ENCODE results near the gene SCGB1A1. TPM values are rescaled to one million over a fixed set of nuclear protein-coding genes. Genes with fewer than 3 reads are reported as not detected.

The SCGB1A1 gene
- total RNA-seq, 2 experiments from 2014 or later: not detected

DNA sequence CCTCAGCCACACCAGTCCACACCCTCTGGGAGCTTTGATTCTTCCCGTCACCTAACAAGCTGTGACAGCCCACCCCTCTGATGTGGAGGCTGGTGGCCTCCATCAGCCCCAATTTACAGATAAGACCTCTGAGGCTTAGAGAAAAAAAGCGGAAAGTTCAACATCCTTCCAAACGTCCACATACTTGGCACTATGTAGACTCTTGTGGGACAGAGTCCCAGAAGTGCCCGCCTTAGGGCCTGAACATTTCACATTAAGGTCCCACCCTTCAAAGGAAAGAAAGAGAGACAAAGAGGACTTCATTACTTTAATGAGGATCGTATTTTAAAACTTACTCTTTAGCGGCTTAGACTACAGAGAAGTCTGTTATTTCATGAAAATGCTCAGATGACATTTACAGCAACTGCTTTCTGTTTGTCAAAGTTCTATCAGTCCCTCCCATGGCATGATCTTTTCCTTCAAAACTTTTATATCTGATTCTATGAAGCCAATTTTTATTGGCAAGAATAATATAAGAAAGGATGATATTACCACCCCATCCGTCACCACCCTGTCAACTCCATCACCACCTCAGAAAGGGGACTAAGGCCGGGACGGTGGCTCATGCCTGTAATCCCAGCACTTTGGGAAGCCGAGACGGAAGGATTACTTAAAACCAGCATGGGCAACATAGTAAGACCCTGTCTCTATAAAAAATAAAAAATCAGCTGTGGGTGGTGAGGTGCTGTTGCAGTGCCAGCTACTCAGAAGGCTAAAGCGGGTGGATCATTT is 15.7 kb upstream of the SCGB1A1 start:
- Histone ChIP-seq H4K20me1 (ENCODE audit: insufficient read depth, low read length) (no peaks in the 10 kb centered on the region), H3K36me3 (ENCODE audit: insufficient read depth, low read length) (no peaks in the 10 kb centered on the region), H3K4me1 (ENCODE audit: insufficient read depth, low read length, poor library complexity, severe bottlenecking) (no peaks in the 10 kb centered on the region), H3K27ac (ENCODE audit: low read depth, low read length, poor library complexity, severe bottlenecking) (no peak overlapping the region), H3K4me3 (ENCODE audit: low read depth, low read length, poor library complexity, severe bottlenecking) (no peak overlapping the region), H3K79me2 (ENCODE audit: insufficient read depth, low read depth, low read length) (no peaks in the 10 kb centered on the region), H3K9me2 (ENCODE audit: insufficient read depth, low read length) (no peaks in the 10 kb centered on the region), H2AFZ (ENCODE audit: low read length) (no peak overlapping the region), H3K4me2 (ENCODE audit: low read length) (no peak overlapping the region), H3K9me3 (ENCODE audit: low read length) (no peaks in the 10 kb centered on the region)
- ChIA-PET CTCF (ENCODE audit: unreplicated experiment) (no interaction called here), POLR2A (interaction anchor here (0.6 kb wide), 1 partner anchor 296 kb away, joined by 3 read pairs; no protein-coding TSS in a partner anchor)
- no peak for DNase-seq (ENCODE audit: low spot score)
- intact Hi-C loops (cut with micrococcal nuclease; ENCODE audit: unreplicated experiment): no loop called here
- BruUV-seq (replicated peaks): no TSS peak
- TF ChIP-seq, protein P1, sequence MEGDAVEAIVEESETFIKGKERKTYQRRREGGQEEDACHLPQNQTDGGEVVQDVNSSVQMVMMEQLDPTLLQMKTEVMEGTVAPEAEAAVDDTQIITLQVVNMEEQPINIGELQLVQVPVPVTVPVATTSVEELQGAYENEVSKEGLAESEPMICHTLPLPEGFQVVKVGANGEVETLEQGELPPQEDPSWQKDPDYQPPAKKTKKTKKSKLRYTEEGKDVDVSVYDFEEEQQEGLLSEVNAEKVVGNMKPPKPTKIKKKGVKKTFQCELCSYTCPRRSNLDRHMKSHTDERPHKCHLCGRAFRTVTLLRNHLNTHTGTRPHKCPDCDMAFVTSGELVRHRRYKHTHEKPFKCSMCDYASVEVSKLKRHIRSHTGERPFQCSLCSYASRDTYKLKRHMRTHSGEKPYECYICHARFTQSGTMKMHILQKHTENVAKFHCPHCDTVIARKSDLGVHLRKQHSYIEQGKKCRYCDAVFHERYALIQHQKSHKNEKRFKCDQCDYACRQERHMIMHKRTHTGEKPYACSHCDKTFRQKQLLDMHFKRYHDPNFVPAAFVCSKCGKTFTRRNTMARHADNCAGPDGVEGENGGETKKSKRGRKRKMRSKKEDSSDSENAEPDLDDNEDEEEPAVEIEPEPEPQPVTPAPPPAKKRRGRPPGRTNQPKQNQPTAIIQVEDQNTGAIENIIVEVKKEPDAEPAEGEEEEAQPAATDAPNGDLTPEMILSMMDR (conservative IDR thresholded peaks at IDR 0.05; ENCODE audit: low read length): no peak
- TF ChIP-seq EZH2phosphoT487 (IDR thresholded peaks at IDR 0.05; ENCODE audit: borderline replicate concordance, low read depth, low read length): no peak

DNA sequence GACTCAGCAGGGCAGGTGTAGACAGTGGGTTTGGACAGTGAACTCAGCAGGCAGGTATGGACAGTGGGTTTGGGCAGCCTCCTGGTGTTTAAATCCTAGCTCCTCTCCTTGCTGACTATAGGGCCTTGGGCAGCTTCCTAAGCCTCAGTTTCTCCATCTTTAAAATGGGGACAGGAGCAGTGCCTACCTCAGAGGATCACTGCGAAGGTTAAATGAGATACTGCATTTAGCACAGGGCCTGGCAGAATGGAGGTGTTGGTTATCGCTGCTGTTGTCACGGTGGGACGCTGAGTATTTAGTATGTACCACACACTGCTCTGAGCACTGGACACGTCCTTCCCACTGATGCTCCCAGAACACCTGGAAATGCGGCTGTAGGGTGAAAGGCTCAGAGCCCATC is 14.4 kb upstream of the SCGB1A1 start:
- no TSS peak for BruUV-seq (replicated peaks)
- Histone ChIP-seq H3K27ac (ENCODE audit: low read depth, low read length, poor library complexity, severe bottlenecking) (no peak overlapping the region), H3K79me2 (ENCODE audit: insufficient read depth, low read depth, low read length) (no peaks in the 10 kb centered on the region), H4K20me1 (ENCODE audit: insufficient read depth, low read length) (no peaks in the 10 kb centered on the region), H3K36me3 (ENCODE audit: insufficient read depth, low read length) (no peaks in the 10 kb centered on the region), H2AFZ (ENCODE audit: low read length) (no peak overlapping the region), H3K4me2 (ENCODE audit: low read length) (no peak overlapping the region), H3K9me3 (ENCODE audit: low read length) (no peaks in the 10 kb centered on the region), H3K9me2 (ENCODE audit: insufficient read depth, low read length) (no peaks in the 10 kb centered on the region), H3K4me1 (ENCODE audit: insufficient read depth, low read length, poor library complexity, severe bottlenecking) (no peaks in the 10 kb centered on the region), H3K4me3 (ENCODE audit: low read depth, low read length, poor library complexity, severe bottlenecking) (no peak overlapping the region)
- intact Hi-C loops (cut with micrococcal nuclease; ENCODE audit: unreplicated experiment): no loop called here
- CTCF ChIA-PET (ENCODE audit: unreplicated experiment): no interaction called here
- TF ChIP-seq, protein P1 (conservative IDR thresholded peaks at IDR 0.05; ENCODE audit: low read length): no peak
- no peak for TF ChIP-seq EZH2phosphoT487 (IDR thresholded peaks at IDR 0.05; ENCODE audit: borderline replicate concordance, low read depth, low read length)
- DNase-seq (ENCODE audit: low spot score): no peak
- POLR2A ChIA-PET: interaction anchor here (0.7 kb wide), 1 partner anchor 178 kb away, joined by 3 read pairs; no protein-coding TSS in a partner anchor

- H3K4me1 ChIP-seq (ENCODE audit: insufficient read depth, low read length, poor library complexity, severe bottlenecking): no peaks in the 10 kb centered on the region
- ChIA-PET CTCF (ENCODE audit: unreplicated experiment) (no interaction called here), POLR2A (no interaction called here)
- BruUV-seq (replicated peaks): no TSS peak
- TF ChIP-seq EZH2phosphoT487 (IDR thresholded peaks at IDR 0.05; ENCODE audit: borderline replicate concordance, low read depth, low read length): no peak
- TF ChIP-seq, protein P1 (conservative IDR thresholded peaks at IDR 0.05; ENCODE audit: low read length): no peak
- no peak overlapping the region for H3K4me3 ChIP-seq (ENCODE audit: low read depth, low read length, poor library complexity, severe bottlenecking)
- H3K4me2 ChIP-seq (ENCODE audit: low read length): no peak overlapping the region
- H3K79me2 ChIP-seq (ENCODE audit: insufficient read depth, low read depth, low read length): no peaks in the 10 kb centered on the region
- intact Hi-C loops (cut with micrococcal nuclease; ENCODE audit: unreplicated experiment): no loop called here
- no peaks in the 10 kb centered on the region for H4K20me1 ChIP-seq (ENCODE audit: insufficient read depth, low read length)
- no peaks in the 10 kb centered on the region for H3K9me2 ChIP-seq (ENCODE audit: insufficient read depth, low read length)
- no peak overlapping the region for H3K27ac ChIP-seq (ENCODE audit: low read depth, low read length, poor library complexity, severe bottlenecking)
- no peak for DNase-seq (ENCODE audit: low spot score)
- no peak overlapping the region for H2AFZ ChIP-seq (ENCODE audit: low read length)
- no peaks in the 10 kb centered on the region for H3K9me3 ChIP-seq (ENCODE audit: low read length)
- no peaks in the 10 kb centered on the region for H3K36me3 ChIP-seq (ENCODE audit: insufficient read depth, low read length)
Measured at GRCh38 chr11:62404901-62405300, 13.9 kb upstream of the SCGB1A1 start.
